Measurements from ENCODE around the gene BRMS1L.
"Not testable (repeated sequence)": the region's sequence is repeated elsewhere in the genome, so short reads cannot be mapped to it uniquely, and the experiment has no call there.

Gene BRMS1L

DNA sequence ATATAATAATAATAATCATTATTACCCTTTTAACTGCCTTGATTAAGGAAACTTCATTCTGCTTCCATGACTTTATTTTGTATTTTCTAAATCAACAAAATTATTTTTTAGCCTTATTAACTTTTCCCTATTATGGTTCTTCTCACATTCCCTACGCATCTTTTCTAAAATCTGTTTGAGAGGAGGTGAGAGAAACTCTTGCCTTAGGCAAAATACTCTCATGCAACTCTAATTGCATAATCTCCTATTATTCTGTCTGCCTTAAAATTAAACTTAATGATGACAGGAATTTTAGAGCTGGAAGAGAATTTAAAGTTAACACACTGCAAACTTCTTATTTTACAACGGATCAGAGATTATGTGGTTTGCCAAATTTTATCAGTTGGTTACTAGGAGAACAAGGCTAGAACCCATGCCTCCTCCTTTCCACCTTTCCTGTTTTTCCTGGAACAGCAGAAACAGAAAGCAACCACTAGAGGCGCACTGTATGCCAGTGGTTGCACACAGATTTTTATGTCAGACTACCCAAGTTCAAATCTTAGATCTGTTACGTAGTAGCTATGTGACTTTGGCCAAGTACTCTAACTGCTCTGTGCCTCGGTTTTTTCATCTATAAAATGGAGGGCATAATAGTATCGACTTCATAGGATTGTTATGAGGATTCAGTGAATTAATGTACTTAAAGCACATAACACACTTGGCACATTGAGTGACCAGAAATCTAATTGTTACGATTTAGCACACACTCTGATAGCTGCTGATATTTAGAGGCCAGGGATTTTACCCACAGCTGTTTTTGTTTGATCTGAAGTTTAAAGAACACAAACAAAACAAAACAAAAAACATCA lies 4.3 kb upstream of the BRMS1L start:
- peak; percentile 33 for DNase-seq

DNA sequence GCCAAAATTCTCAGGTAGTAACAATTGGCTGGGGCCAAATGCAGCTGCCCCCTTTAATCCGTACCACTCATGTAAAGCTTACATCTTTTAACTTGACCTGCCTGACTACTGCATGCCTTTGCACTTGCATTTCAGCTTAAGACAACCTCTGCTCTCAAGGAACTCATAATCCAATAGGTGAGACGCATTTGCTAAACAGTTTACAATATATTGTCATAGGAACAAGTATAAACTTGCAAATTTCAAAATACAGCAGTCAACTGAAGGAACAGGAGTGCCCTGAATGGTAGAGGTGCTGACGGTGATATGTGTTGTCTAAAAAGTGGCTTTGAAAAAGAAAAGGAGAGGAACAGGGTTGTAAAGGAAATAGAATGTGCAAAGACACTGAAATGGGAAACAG lies 3.6 kb upstream of the BRMS1L start:
- DNase-seq = no peak

DNA sequence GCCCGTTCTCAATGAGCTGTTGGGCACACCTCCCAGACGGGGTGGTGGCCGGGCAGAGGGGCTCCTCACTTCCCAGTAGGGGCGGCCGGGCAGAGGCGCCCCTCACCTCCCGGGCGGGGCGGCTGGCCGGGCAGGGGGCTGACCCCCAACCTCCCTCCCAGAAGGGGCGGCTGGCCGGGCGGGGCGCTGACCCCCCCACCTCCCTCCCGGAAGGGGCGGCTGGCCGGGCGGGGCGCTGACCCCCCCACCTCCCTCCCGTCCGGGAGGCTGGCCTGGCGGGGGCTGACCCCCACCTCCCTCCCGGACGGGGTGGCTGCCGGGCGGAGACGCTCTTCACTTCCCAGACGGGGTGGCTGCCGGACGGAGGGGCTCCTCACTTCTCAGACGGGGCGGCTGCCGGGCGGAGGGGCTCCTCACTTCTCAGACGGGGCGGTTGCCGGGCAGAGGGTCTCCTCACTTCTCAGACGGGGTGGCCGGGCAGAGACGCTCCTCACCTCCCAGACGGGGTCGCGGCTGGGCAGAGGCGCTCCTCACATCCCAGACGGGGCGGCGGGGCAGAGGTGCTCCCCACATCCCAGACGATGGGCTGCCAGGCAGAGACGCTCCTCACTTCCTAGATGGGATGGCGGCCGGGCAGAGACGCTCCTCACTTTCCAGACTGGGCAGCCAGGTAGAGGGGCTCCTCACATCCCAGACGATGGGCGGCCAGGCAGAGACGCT lies 1.5 kb upstream of the BRMS1L start:
- DNase-seq = not testable (repeated sequence)

DNA sequence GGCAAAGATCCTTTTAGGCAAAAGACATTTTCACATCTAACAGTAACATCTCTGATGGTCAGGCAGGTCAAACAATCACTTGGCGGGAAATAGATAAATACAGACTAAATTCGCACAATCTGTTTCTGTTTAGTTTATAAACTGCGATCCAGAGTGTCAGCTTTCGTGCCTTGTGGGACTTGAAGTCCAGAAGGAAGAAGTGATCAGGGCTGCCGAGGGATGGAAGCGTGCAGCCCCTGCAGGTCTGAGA lies 245 bp upstream of the BRMS1L start:
- peak; percentile 94 for DNase-seq

DNA sequence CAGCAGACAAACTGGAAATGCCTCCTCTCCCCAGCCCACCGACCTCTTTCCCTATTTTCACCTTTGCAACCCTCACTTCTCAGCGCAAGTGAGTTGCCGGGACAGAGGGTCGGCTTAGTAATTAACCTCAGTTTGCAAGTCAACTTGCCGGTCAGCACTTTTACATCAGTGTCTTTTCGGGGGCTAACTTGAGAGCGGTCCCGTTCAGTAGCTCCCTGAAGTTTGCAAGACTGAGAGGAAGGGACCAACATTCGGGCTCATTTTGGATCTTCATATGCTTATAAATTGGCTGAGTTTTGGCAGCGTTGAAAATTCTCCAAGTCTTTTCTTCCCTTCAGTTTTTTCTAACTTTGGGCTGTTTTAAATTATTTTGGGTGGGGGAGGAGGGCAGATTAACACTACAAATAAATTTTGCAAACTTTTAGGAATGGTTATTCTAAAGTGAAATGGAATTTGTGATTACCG lies 846 bp downstream of the BRMS1L start:
- no peak for DNase-seq

GRCh38 chr14:35827678-35828472 lies 1.7 kb downstream of the BRMS1L start:
- DNase-seq = no peak

- no peak for DNase-seq
Measured at GRCh38 chr14:35829449-35829848, 3.3 kb downstream of the BRMS1L start.

GRCh38 chr14:35835208-35835982 lies 9.3 kb downstream of the BRMS1L start:
- no peak for DNase-seq

GRCh38 chr14:35841704-35842103 lies 15.6 kb downstream of the BRMS1L start:
- not testable (repeated sequence) for DNase-seq

DNA sequence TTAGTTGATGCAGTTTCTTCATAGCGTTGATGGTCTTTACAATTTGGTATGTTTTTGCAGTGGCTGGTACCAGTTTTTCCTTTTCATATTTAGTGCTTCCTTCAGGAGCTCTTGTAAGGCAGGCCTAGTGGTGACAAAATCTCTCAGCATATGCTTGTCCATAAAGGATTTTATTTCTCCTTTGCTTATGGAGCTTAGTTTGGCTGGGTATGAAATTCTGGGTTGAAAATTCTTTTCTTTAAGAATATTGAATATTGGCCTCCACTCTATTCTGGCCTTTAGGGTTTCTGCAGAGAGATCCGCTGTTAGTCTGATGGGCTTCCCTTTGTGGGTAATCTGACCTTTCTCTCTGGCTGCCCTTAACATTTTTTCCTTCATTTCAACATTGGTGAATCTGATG lies 16.1 kb downstream of the BRMS1L start:
- DNase-seq = not testable (repeated sequence)

GRCh38 chr14:35844494-35844893 lies 18.4 kb downstream of the BRMS1L start:
- DNase-seq = no peak

DNA sequence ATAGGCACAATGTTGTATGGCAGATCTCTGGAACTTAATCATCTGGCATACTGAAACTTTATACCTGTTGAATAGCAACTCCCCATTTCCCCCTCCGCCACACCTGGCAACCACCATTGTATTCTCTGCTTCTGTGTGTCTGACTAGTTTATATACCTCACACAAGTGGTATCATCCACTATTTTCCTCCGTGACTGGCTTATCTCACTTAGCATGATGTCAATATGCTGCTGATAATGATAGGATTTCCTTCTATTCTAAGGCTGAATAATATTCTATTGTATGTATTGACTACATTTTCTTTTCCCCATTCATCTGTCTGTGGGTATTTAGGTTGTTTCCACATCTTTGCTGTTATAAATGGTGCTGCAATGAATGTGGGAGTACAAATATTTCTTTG lies 21.5 kb downstream of the BRMS1L start:
- DNase-seq = no peak

GRCh38 chr14:35849122-35849521 lies 23.0 kb downstream of the BRMS1L start:
- DNase-seq = no peak

GRCh38 chr14:35851823-35852222 lies 25.7 kb downstream of the BRMS1L start:
- DNase-seq = no peak

DNA sequence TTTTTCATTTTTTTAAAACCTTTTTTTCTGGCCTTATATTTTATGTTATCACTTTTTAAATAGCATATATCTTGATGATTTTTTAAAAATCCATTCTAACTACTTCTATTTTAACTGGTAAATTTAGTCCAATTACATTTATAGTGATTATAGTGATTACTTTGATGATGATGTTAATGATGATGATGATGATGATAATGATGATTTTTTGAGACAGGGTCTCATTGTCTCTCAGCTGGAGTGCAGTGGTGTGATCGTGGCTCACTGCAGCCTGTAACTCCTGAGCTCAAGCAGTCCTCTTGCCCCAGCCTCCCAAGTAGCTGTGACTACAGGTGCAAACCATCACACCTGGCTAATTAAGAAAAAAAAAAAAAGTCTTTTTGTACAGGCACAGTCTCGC lies 27.1 kb downstream of the BRMS1L start:
- DNase-seq = no peak

DNA sequence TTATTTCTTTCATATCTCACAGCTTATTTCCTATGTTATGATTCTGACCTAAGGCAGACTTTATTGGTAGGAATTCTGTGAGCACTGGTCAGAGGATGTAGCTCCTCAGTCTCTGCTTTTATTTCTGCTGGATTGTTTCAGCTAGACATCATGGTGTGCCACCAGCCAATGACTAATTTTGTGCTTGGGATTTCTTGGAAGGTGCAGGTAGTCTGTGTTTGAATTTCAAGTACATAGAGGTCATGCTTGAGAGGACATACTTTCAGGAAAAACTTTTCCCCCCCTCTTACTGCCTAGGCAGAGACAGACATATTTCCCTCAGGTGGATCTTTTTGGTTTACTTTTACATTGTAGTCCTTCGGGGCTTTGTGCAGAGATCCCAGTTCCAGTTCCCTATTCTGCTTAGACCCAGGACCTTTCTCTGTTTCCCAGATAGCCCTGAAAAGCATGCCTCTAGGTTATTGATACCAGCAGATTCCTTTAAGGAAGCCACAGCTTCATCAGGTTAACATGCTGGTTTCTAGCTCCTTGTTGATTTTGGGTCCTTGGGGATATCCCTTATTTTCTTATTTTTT lies 28.6 kb downstream of the BRMS1L start:
- no peak for DNase-seq

GRCh38 chr14:35855876-35856481 lies 29.8 kb downstream of the BRMS1L start:
- no peak for DNase-seq

DNA sequence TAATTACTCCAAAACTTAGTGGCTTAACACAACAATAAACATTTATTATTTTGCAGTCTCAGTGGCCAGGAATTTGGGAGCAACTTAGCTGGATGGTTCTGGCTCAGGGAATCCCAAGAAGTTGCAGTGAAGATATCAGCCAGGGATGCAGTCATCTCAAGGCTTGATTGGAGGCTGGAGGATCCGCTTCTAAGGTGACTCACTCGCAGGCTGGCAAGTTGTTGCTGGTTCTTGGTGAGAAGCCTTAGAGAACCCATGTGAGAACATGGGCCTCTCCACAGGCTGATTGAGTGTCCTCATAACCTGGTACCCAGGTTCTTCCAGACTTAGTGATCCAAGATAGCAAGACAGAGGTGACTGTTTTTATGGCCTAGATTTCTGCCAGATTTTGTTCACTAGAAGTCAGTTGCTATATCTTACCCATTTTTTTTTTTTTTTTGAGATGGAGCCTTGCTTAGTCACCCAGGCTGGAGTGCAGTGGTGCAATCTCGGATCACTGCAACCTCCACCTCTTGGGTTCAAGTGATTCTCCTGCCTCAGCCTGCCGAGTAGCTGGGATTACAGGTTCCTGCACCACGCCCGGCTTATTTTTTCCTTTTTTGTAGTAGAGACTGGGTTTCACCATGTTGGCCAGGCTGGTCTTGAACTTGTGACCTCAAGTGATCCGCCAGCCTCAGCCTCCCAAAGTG lies 32.5 kb downstream of the BRMS1L start:
- DNase-seq = no peak

- DNase-seq = no peak
Measured at GRCh38 chr14:35861204-35861868, 35.2 kb downstream of the BRMS1L start.

DNA sequence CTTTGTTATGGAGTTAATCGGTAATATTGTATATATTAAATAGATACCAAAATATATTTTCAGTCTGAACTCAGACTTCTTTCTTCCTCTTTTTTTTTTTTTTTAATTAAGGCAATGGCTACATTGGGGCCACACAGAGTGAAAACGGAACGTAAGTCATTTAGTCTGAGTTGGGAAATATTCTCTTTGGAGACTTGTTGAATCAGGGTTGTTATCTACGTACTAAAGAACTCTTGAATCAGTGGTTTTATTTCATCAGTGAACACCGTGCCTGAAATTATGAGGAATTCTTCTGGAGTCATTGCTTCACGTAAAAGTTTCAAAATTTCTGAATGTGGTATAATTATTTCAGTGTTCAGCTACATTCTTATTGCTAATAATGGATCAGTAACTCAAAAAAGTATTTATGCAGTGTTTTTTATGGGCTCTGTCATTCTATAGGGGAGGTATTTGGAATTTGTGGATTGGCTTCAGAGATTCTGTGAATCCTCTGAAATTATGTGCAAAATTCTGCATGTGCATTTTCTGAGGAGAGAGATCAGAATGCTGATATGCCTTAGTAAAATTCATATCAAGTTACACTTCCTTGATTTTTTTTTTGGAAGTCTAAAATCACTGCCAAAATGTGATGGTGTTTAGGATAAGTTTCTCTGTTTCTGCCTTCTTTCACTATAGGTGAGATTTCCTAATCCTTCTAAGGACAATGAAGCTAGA lies 39.6 kb downstream of the BRMS1L start:
- no peak for DNase-seq

All from 8988T (cell line).